MM.1S (cell line): ENCODE results near the gene OLIG2.

Experiments used
- DNase-seq: peaks from one replicate; pipeline ENCODE4 v3.0.0-alpha.2; 2015
- H2AFZ ChIP-seq: fragments of 300-600 bp; sonication (generic); 2 replicates; pipeline ENCODE4 v1.6.0; 2016; ENCODE audit warnings: antibody characterized with exemption, low read length
- H3F3A ChIP-seq: fragments of 300-600 bp; sonication (generic); 2 replicates; pipeline ENCODE4 v1.6.1; 2016; ENCODE audit warnings: mild to moderate bottlenecking, antibody characterized with exemption, low read length, moderate library complexity, mixed read lengths; ENCODE audit not compliant: insufficient read depth
- H3K27ac ChIP-seq: fragments of 300-600 bp; sonication (generic); 2 replicates; pipeline ENCODE4 v1.5.1; 2016; ENCODE audit warnings: mild to moderate bottlenecking, low read length
- H3K27me3 ChIP-seq: fragments of 300-600 bp; sonication (generic); replicated peaks from 2 replicates; pipeline ENCODE4 v1.6.0; 2016; ENCODE audit warnings: low read length; ENCODE audit not compliant: insufficient read depth
- H3K36me3 ChIP-seq: fragments of 300-600 bp; sonication (generic); replicated peaks from 2 replicates; pipeline ENCODE4 v1.6.1; 2016; ENCODE audit warnings: mild to moderate bottlenecking, low read length, mixed read lengths; ENCODE audit not compliant: insufficient read depth
- H3K4me1 ChIP-seq: fragments of 300-600 bp; sonication (generic); 2 replicates; pipeline ENCODE4 v1.6.1; 2016; ENCODE audit warnings: low read length, mixed read lengths
- H3K4me2 ChIP-seq: fragments of 300-600 bp; sonication (generic); 2 replicates; pipeline ENCODE4 v1.6.0; 2016; ENCODE audit warnings: low read depth, low read length
- H3K4me3 ChIP-seq: fragments of 300-600 bp; sonication (generic); 2 replicates; pipeline ENCODE4 v1.5.1; 2016; ENCODE audit warnings: low read length, mixed read lengths
- H3K79me2 ChIP-seq: fragments of 300-600 bp; sonication (generic); 2 replicates; pipeline ENCODE4 v1.6.1; 2016; ENCODE audit warnings: mixed run types, low read length, mixed read lengths
- H3K9ac ChIP-seq: fragments of 300-600 bp; sonication (generic); 2 replicates; pipeline ENCODE4 v1.6.1; 2016; ENCODE audit warnings: low read length, mixed read lengths
- H3K9me2 ChIP-seq: fragments of 300-600 bp; sonication (generic); replicated peaks from 2 replicates; pipeline ENCODE4 v1.6.1; 2016; ENCODE audit warnings: mild to moderate bottlenecking, low read length, mixed read lengths; ENCODE audit not compliant: insufficient read depth
- H3K9me3 ChIP-seq: fragments of 300-600 bp; sonication (generic); replicated peaks from 2 replicates; pipeline ENCODE4 v1.6.1; 2016; ENCODE audit warnings: mild to moderate bottlenecking, low read length, mixed read lengths; ENCODE audit not compliant: insufficient read depth
- H4K20me1 ChIP-seq: fragments of 300-600 bp; sonication (generic); 2 replicates; pipeline ENCODE4 v1.6.1; 2016; ENCODE audit warnings: mild to moderate bottlenecking, low read length, moderate library complexity, mixed read lengths; ENCODE audit not compliant: insufficient read depth
- EZH2 ChIP-seq: fragments of 300-600 bp; sonication (generic); optimal IDR thresholded peaks from 2 replicates; pipeline ENCODE3; 2017; ENCODE audit warnings: low read depth, mild to moderate bottlenecking, antibody characterized with exemption, low read length, mixed read lengths
- EZH2phosphoT487 ChIP-seq: fragments of 300-600 bp; sonication (generic); IDR thresholded peaks from 2 replicates; pipeline ENCODE4 v1.6.1; 2018; ENCODE audit warnings: antibody characterized with exemption, low read length
- TF ChIP-seq, protein P1 (sequence below): fragments of 300-600 bp; sonication (generic); IDR thresholded peaks from 2 replicates; pipeline ENCODE4 v1.5.1; 2016; ENCODE audit warnings: antibody characterized with exemption, low read length, mixed read lengths

The OLIG2 gene

DNA sequence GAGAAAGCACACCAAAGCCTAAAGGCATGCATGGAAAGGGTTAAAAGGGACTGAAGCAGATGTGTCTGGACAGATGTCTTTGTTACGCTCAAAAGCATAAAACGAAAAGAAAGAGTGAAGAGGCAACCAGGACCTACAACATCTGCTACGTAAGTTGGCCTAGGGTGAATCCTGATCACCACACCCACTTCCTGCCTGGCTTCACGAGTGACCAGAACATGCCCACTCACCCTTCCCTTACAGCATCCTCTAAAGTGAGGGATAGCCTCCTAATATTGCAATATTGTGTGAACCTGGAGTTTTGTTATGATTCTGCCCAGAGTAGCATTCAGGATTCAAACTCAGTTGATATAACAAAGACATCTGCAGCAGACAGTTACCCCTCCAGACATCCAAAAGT, 10.6 kb upstream of the OLIG2 start:
- H2AFZ ChIP-seq: no peak overlapping the region
- TF ChIP-seq EZH2: no peak
- TF ChIP-seq, protein P1, sequence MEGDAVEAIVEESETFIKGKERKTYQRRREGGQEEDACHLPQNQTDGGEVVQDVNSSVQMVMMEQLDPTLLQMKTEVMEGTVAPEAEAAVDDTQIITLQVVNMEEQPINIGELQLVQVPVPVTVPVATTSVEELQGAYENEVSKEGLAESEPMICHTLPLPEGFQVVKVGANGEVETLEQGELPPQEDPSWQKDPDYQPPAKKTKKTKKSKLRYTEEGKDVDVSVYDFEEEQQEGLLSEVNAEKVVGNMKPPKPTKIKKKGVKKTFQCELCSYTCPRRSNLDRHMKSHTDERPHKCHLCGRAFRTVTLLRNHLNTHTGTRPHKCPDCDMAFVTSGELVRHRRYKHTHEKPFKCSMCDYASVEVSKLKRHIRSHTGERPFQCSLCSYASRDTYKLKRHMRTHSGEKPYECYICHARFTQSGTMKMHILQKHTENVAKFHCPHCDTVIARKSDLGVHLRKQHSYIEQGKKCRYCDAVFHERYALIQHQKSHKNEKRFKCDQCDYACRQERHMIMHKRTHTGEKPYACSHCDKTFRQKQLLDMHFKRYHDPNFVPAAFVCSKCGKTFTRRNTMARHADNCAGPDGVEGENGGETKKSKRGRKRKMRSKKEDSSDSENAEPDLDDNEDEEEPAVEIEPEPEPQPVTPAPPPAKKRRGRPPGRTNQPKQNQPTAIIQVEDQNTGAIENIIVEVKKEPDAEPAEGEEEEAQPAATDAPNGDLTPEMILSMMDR: no peak
- TF ChIP-seq EZH2phosphoT487: no peak
- no peak overlapping the region for H3K27ac ChIP-seq
- H4K20me1 ChIP-seq: no peaks in the 10 kb centered on the region
- H3F3A ChIP-seq: no peaks in the 10 kb centered on the region
- H3K4me3 ChIP-seq: no peak overlapping the region
- H3K4me1 ChIP-seq: no peaks in the 10 kb centered on the region
- DNase-seq: no peak
- peaks cover 18% of the 10 kb centered on the region for H3K27me3 ChIP-seq
- H3K9me2 ChIP-seq: no peaks in the 10 kb centered on the region
- H3K9me3 ChIP-seq: no peaks in the 10 kb centered on the region
- H3K36me3 ChIP-seq: no peaks in the 10 kb centered on the region
- no peaks in the 10 kb centered on the region for H3K79me2 ChIP-seq
- no peak overlapping the region for H3K9ac ChIP-seq
- H3K4me2 ChIP-seq: no peak overlapping the region

DNA sequence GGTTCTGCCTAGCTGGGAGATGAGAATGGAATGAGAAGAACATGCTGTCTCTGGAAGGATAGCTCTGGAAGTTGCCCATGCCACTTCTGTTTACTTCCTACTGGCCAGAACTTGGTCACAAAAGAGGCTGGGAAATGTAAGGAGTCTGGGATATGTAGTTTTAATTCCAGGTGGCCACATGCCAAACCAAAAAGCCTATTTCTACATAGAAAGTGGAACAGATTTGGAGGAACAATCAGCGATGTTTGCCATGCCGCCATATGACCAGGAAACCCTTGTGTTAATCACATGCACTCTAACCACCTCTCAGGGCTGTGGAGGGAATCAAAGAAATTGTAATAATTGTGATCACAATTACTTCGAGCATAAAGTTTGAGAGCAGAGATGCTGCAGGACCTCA, 10.0 kb upstream of the OLIG2 start:
- no peak for DNase-seq
- no peak overlapping the region for H3K9ac ChIP-seq
- no peaks in the 10 kb centered on the region for H3K36me3 ChIP-seq
- H3K4me2 ChIP-seq: no peak overlapping the region
- H4K20me1 ChIP-seq: no peaks in the 10 kb centered on the region
- TF ChIP-seq EZH2phosphoT487 (no peak), EZH2 (no peak)
- TF ChIP-seq, protein P1: no peak
- H3F3A ChIP-seq: no peaks in the 10 kb centered on the region
- H3K4me3 ChIP-seq: no peak overlapping the region
- H2AFZ ChIP-seq: no peak overlapping the region
- no peak overlapping the region for H3K27ac ChIP-seq
- H3K9me2 ChIP-seq: no peaks in the 10 kb centered on the region
- H3K27me3 ChIP-seq: peaks cover 23% of the 10 kb centered on the region
- no peaks in the 10 kb centered on the region for H3K4me1 ChIP-seq
- H3K79me2 ChIP-seq: no peaks in the 10 kb centered on the region
- no peaks in the 10 kb centered on the region for H3K9me3 ChIP-seq

DNA sequence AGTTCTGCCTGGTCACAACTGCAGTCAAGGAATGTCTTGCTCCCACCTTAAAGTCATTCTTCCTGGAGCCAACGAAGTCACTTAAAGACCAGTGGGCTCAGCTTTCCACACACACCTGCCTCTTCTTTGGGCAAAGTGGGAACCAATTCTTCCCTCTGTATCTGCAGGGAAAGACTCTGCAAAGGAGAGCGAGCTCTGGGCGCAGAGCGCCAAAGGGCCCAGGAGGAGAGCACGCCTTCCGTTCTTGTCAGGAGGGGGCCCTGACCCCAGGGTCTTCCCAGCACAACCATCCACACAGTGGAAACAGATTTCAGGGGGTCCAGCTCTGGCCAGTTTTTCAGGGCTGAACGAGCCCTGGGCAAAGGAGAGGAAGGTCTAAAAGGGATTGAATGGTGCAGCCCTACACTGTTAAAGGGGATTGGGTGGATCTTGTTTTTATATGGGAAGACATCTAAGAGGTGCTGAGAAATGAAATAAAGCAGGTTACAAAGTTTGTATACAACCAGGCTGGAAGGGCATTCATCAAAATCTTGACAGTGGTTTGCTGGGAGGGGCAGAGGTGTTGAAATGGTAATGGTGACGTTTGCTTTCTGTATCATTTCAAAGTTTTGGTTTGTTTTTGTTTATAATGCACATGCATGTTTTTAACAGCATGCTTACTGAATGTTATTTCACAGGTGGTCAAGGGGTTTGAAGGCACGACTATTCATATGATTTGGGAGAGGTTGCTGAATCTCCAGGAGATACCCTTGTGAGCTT, 6.8 kb upstream of the OLIG2 start:
- Histone ChIP-seq H3K9me3 (no peaks in the 10 kb centered on the region), H2AFZ (no peak overlapping the region), H3F3A (no peaks in the 10 kb centered on the region), H3K4me1 (no peaks in the 10 kb centered on the region), H3K27ac (no peak overlapping the region), H3K27me3 (peaks cover 54% of the 10 kb centered on the region), H3K36me3 (no peaks in the 10 kb centered on the region), H3K9ac (no peak overlapping the region), H3K79me2 (no peaks in the 10 kb centered on the region), H3K4me2 (no peak overlapping the region), H3K9me2 (no peaks in the 10 kb centered on the region), H4K20me1 (no peaks in the 10 kb centered on the region), H3K4me3 (no peak overlapping the region)
- DNase-seq: no peak
- TF ChIP-seq EZH2 (no peak), EZH2phosphoT487 (no peak)
- TF ChIP-seq, protein P1: no peak
